Neural crest cell (in vitro differentiated cells): Measurements from ENCODE around the gene ARHGAP26. TPM values are rescaled to one million over a fixed set of nuclear protein-coding genes. Genes with fewer than 3 reads are reported as not detected.
A peak's percentile ranks its signal among the peaks of the same experiment; 100 is the strongest.

Experiments
- DNase-seq: peaks from one replicate; pipeline ENCODE4 v3.0.0; 2021; ENCODE audit warnings: low read depth, mixed read lengths, low spot score
- H3K27ac Mint-ChIP-seq: one replicate; pipeline ENCODE4 v1.8.0; 2021; ENCODE audit warnings: mild to moderate bottlenecking, mixed read lengths; ENCODE audit not compliant: unreplicated experiment
- H3K27me3 Mint-ChIP-seq: 2 replicates; pipeline ENCODE4 v1.8.0; 2021; ENCODE audit warnings: low read depth, mild to moderate bottlenecking, mixed read lengths
- H3K36me3 Mint-ChIP-seq: 2 replicates; pipeline ENCODE4 v1.8.0; 2021; ENCODE audit warnings: low read depth, mild to moderate bottlenecking, mixed read lengths
- H3K4me1 Mint-ChIP-seq: 2 replicates; pipeline ENCODE4 v1.8.0; 2021; ENCODE audit warnings: mixed read lengths
- H3K4me3 Mint-ChIP-seq: one replicate; pipeline ENCODE4 v1.8.0; 2021; ENCODE audit warnings: mild to moderate bottlenecking, mixed read lengths
- H3K9me3 Mint-ChIP-seq: 2 replicates; pipeline ENCODE4 v1.8.0; 2021; ENCODE audit warnings: mixed read lengths
- total RNA-seq: library from RNA; stranded (reverse); gene quantifications from 2 replicates; pipeline ENCODE4 v1.2.1, GENCODE V29; 2021
- TF ChIP-seq, protein P1 (sequence below): fragments of 200-600 bp; sonication (generic); conservative IDR thresholded peaks from 2 replicates; pipeline ENCODE4 v1.5.0; 2021; ENCODE audit warnings: antibody characterized with exemption, mild to moderate bottlenecking

ARHGAP26 gene
- total RNA-seq, 1 donor from 2014 or later = 5.5 TPM

DNA sequence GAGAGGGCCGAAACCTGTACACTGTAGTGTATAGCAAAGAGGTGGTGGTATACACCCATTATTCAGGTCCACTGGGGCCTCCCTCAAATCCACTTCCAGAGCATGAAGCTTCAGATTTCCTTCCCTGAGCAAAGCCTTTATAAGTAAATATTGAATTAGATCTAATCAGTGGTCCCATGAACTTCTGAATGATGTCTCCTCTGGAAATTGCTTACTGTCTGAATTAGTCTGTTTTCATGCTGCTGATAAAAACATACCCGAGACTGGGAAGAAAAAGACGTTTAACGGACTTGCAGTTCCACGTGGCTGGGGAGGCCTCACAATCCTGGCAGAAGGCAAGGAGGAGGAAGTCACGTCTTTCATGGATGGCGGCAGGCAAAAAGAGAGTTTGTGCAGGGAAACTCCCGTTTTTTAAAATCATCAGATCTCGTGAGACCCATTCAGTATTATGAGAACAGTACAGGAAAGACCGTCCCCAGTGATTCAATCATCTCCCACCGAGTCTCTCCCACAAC, 439.8 kb downstream of the ARHGAP26 start:
- no peak for DNase-seq
- H3K4me3 Mint-ChIP-seq = no peak overlapping the region
- peaks cover 26% of the 10 kb centered on the region for H3K4me1 Mint-ChIP-seq
- no peak overlapping the region for H3K27ac Mint-ChIP-seq
- peaks cover 3% of the 10 kb centered on the region for H3K36me3 Mint-ChIP-seq
- H3K9me3 Mint-ChIP-seq = no peaks in the 10 kb centered on the region
- no peaks in the 10 kb centered on the region for H3K27me3 Mint-ChIP-seq
- TF ChIP-seq, protein P1, sequence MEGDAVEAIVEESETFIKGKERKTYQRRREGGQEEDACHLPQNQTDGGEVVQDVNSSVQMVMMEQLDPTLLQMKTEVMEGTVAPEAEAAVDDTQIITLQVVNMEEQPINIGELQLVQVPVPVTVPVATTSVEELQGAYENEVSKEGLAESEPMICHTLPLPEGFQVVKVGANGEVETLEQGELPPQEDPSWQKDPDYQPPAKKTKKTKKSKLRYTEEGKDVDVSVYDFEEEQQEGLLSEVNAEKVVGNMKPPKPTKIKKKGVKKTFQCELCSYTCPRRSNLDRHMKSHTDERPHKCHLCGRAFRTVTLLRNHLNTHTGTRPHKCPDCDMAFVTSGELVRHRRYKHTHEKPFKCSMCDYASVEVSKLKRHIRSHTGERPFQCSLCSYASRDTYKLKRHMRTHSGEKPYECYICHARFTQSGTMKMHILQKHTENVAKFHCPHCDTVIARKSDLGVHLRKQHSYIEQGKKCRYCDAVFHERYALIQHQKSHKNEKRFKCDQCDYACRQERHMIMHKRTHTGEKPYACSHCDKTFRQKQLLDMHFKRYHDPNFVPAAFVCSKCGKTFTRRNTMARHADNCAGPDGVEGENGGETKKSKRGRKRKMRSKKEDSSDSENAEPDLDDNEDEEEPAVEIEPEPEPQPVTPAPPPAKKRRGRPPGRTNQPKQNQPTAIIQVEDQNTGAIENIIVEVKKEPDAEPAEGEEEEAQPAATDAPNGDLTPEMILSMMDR = no peak

DNA sequence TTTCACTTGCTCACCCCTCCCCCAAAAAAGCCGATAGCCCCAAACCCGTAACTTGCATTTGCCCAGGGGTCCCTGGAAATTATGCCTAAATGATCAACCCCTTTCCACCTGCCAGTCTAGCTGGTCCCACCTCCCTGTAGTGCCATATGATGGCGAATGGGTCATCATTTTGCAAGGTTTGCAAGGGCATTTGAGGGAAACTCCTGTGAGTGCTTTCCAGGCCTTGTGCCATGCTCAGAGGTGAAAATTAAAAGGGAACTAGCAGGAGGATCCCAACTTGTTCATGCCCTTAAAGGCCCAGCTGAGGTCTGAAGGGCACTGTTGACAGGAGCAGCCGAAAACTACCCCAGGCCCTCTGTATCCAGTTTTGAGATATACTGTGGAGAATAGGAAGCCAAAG, 440.4 kb downstream of the ARHGAP26 start:
- no peak overlapping the region for H3K4me3 Mint-ChIP-seq
- peaks cover 3% of the 10 kb centered on the region for H3K36me3 Mint-ChIP-seq
- DNase-seq = no peak
- peaks cover 32% of the 10 kb centered on the region for H3K4me1 Mint-ChIP-seq
- TF ChIP-seq, protein P1 = no peak
- H3K27ac Mint-ChIP-seq = no peak overlapping the region
- H3K27me3 Mint-ChIP-seq = no peaks in the 10 kb centered on the region
- no peaks in the 10 kb centered on the region for H3K9me3 Mint-ChIP-seq

DNA sequence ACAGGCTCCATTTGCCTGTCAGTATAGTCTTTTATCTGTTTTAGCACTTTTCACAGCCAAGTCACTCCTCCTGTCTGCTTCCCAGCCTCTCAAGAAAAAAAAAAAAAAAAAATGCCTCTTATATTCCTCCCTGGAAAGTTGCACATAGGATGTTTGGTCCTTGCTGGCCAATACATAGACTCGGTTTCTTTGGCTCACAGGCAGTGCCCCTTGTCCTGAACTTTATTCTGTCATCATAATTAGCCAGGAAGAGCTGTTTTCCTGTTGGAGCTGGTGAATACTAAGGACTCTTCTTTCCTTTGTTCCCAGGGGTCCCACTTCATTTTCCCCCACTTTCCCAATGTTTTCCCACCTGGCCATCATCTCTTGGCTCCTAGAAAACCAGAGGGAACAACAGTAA, 442.1 kb downstream of the ARHGAP26 start:
- Mint-ChIP-seq H3K36me3 (no peaks in the 10 kb centered on the region), H3K27me3 (no peaks in the 10 kb centered on the region), H3K4me3 (no peak overlapping the region), H3K27ac (peak overlapping the region; percentile 14), H3K9me3 (no peaks in the 10 kb centered on the region), H3K4me1 (peaks cover 49% of the 10 kb centered on the region)
- no peak for DNase-seq
- TF ChIP-seq, protein P1 = no peak

DNA sequence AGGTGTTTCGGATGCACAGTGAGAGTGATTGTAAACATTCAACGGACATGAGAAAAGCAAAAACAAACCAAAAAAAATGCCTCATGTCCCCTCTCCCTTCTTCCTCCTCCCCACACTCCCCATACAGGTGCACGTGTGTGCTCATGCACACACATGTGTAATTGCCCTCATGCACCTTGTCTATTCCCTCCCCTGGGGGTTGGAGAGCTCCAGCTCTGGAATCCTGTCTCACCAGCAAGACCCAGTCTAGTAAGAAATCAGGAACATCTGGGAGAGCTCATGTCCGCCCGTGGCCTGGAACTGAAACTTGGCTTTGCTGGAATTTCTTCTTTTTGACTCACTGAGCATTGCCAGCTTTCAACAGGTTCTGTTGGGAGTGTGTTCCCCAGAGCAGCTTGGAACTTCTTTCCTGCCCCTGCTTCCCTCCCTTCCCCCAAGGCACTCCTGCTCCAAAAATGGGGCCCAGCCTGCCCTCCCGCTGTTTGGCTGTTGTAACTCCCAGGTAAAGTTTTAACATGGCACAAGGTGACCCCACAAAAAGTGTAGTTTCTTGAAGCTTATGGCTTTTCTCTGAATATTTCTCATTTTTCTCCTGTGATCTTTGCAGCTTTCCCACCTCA, 443.2 kb downstream of the ARHGAP26 start:
- Mint-ChIP-seq H3K4me3 (no peak overlapping the region), H3K9me3 (no peaks in the 10 kb centered on the region), H3K27me3 (no peaks in the 10 kb centered on the region), H3K27ac (peak overlapping the region; percentile 83), H3K36me3 (no peaks in the 10 kb centered on the region), H3K4me1 (peaks cover 60% of the 10 kb centered on the region)
- DNase-seq = no peak
- TF ChIP-seq, protein P1 = no peak

DNA sequence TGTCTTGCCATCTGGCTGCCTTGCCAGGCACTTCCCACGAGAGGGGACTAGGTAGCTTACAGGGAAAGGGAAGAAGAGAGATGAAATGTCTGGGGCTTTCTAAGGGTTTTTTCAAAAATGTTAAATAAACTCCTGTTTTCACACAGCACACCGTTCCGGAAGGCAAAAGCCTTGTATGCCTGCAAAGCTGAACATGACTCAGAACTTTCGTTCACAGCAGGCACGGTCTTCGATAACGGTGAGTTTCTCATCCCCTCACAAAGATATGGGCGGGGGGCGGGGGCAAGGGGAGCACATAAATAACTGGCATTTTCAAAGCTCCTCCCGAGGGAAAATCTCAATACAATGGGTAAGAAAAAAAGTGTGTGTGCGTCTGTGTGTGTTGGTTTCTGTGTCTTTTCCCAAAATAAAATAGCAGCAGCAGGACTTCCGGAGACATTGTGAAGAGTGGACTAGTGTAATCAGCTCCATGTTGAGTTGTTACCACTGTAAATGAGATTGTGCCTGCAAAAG, 443.7 kb downstream of the ARHGAP26 start:
- Mint-ChIP-seq H3K27me3 (no peaks in the 10 kb centered on the region), H3K36me3 (no peaks in the 10 kb centered on the region), H3K4me3 (no peak overlapping the region), H3K4me1 (peaks cover 61% of the 10 kb centered on the region), H3K9me3 (no peaks in the 10 kb centered on the region), H3K27ac (peak overlapping the region; percentile 68)
- no peak for DNase-seq
- TF ChIP-seq, protein P1 = no peak
